Fibroblast of skin of right biceps (primary cell): ENCODE measurements around the gene PELO.
"Not testable (repeated sequence)": the region's sequence is repeated elsewhere in the genome, so short reads cannot be mapped to it uniquely, and the experiment has no call there.

Experiments used
- DNase-seq: peaks from one replicate; pipeline ENCODE4 v3.0.0-alpha.2; 2013

The PELO gene

GRCh38 chr5:52787600-52788504 is at the start of gene PELO, which contains the start of gene ITGA1:
PELO (plus strand) TSS chr5:52787916; CDS start chr5:52800395, 12,479 bp downstream.
ITGA1 (plus strand) TSS chr5:52787916; CDS start chr5:52788354, 438 bp downstream.
- peak; percentile 80 for DNase-seq

- no peak for DNase-seq
These were observed 49.6 kb upstream of the PELO start for GRCh38 chr5:52738095-52738506.

- DNase-seq = no peak
These were observed 47.7 kb upstream of the PELO start for GRCh38 chr5:52740007-52740406.

- no peak for DNase-seq
These were observed 44.7 kb upstream of the PELO start for GRCh38 chr5:52743012-52743411.

- DNase-seq = no peak
These were observed 44.2 kb upstream of the PELO start for GRCh38 chr5:52743529-52743928.

- DNase-seq = peak; percentile 65
These were observed 43.7 kb upstream of the PELO start for GRCh38 chr5:52743970-52744369.

GRCh38 chr5:52744867-52745458 is 42.8 kb upstream of the PELO start:
- DNase-seq = not testable (repeated sequence)

GRCh38 chr5:52746539-52746938 is 41.2 kb upstream of the PELO start:
- DNase-seq = peak; percentile 59

GRCh38 chr5:52748590-52748989 is 39.1 kb upstream of the PELO start:
- no peak for DNase-seq

GRCh38 chr5:52749666-52750065 is 38.0 kb upstream of the PELO start:
- DNase-seq = no peak

GRCh38 chr5:52751137-52751536 is 36.6 kb upstream of the PELO start:
- no peak for DNase-seq

GRCh38 chr5:52754051-52754450 is 33.7 kb upstream of the PELO start:
- DNase-seq = no peak

GRCh38 chr5:52757527-52757926 is 30.2 kb upstream of the PELO start:
- no peak for DNase-seq

GRCh38 chr5:52758014-52758413 is 29.7 kb upstream of the PELO start:
- DNase-seq = no peak

- DNase-seq = peak; percentile 26
These were observed 28.4 kb upstream of the PELO start for GRCh38 chr5:52759331-52759730.

- DNase-seq = no peak
These were observed 26.9 kb upstream of the PELO start for GRCh38 chr5:52760695-52761366.

GRCh38 chr5:52767217-52767743 is 20.4 kb upstream of the PELO start:
- DNase-seq = no peak

GRCh38 chr5:52767766-52768480 is 19.8 kb upstream of the PELO start:
- DNase-seq = no peak

- no peak for DNase-seq
These were observed 18.7 kb upstream of the PELO start for GRCh38 chr5:52769061-52769460.

GRCh38 chr5:52770287-52770939 is 17.3 kb upstream of the PELO start:
- no peak for DNase-seq

- no peak for DNase-seq
These were observed 16.2 kb upstream of the PELO start for GRCh38 chr5:52771343-52772039.
